NT2/D1 (cell line): ENCODE data around the gene XCR1.

Experiments
- DNase-seq: peaks from one replicate; pipeline ENCODE4 v3.0.0-alpha.2; 2011; ENCODE audit warnings: low read depth, low spot score
- H3K27me3 ChIP-seq: 2 replicates; pipeline ENCODE4 v1.6.0; 2011; ENCODE audit warnings: mild to moderate bottlenecking; ENCODE audit not compliant: insufficient read length, insufficient read depth
- H3K36me3 ChIP-seq: 2 replicates; pipeline ENCODE4 v1.6.1; 2011; ENCODE audit warnings: mild to moderate bottlenecking, low read length, mixed read lengths; ENCODE audit not compliant: insufficient read depth, insufficient read length
- H3K4me1 ChIP-seq: 2 replicates; pipeline ENCODE4 v1.5.1; 2011; ENCODE audit not compliant: insufficient read depth, insufficient read length
- H3K4me3 ChIP-seq: 2 replicates; pipeline ENCODE4 v1.5.1; 2011; ENCODE audit warnings: low read depth; ENCODE audit not compliant: insufficient read length
- H3K9ac ChIP-seq: 2 replicates; pipeline ENCODE4 v1.6.0; 2011; ENCODE audit warnings: low read depth; ENCODE audit not compliant: insufficient read length
- H3K9me3 ChIP-seq: 2 replicates; pipeline ENCODE4 v1.5.1; 2011; ENCODE audit warnings: mild to moderate bottlenecking, low read length; ENCODE audit not compliant: insufficient read depth
- SUZ12 ChIP-seq: IDR thresholded peaks from 2 replicates; pipeline ENCODE4 v1.6.1; 2011; ENCODE audit not compliant: insufficient read length, insufficient read depth; ENCODE audit errors: extremely low read depth
- YY1 ChIP-seq: IDR thresholded peaks from 2 replicates; pipeline ENCODE4 v1.6.1; 2011; ENCODE audit not compliant: insufficient read length, insufficient read depth
- ZNF274 ChIP-seq: IDR thresholded peaks from 2 replicates; pipeline ENCODE4 v1.6.1; 2011; ENCODE audit warnings: mild to moderate bottlenecking, low read depth, low read length

The XCR1 gene

DNA sequence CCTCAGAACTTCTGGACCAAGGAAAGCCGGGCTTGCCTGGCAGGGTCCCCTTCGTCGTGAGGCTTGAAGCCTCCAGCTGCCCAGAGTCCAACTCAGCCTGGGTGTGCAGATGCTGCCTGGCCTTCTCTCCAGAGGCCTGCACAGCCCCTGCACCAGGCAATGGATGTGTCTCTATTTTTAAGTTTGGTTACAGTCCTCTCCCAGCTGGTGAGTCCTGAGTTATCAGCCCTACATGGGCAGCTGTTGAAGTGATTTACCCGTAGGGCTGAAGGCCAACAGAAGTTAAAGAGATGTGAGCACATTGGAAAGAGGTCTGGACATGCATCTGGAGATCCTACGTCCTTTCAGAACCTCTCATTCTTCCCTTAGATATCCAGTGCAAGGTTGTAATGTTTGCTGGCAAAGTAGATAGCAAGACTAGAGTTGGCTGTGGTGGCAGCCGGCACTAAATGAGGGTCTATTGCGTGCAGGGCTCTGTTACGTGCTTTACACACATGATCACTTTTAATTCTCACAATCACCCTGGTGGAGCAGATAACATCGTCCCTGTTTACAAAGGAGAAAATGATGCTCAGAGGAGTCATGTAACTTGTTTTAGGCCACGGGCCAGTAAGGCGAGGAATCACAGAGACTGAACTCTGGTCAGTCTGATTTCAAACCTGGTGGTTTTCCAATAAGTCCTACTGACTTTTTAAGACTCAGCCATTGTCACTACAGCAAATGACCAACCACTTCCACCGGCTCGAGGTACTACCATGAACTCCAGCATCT lies 41.6 kb downstream of the XCR1 start:
- Histone ChIP-seq H3K9me3 (no peaks in the 10 kb centered on the region), H3K4me1 (peaks cover 7% of the 10 kb centered on the region), H3K27me3 (no peaks in the 10 kb centered on the region), H3K4me3 (no peak overlapping the region), H3K36me3 (peaks cover 37% of the 10 kb centered on the region), H3K9ac (no peak overlapping the region)
- no peak for TF ChIP-seq ZNF274
- TF ChIP-seq YY1 = no peak
- no peak for TF ChIP-seq SUZ12
- DNase-seq = no peak

DNA sequence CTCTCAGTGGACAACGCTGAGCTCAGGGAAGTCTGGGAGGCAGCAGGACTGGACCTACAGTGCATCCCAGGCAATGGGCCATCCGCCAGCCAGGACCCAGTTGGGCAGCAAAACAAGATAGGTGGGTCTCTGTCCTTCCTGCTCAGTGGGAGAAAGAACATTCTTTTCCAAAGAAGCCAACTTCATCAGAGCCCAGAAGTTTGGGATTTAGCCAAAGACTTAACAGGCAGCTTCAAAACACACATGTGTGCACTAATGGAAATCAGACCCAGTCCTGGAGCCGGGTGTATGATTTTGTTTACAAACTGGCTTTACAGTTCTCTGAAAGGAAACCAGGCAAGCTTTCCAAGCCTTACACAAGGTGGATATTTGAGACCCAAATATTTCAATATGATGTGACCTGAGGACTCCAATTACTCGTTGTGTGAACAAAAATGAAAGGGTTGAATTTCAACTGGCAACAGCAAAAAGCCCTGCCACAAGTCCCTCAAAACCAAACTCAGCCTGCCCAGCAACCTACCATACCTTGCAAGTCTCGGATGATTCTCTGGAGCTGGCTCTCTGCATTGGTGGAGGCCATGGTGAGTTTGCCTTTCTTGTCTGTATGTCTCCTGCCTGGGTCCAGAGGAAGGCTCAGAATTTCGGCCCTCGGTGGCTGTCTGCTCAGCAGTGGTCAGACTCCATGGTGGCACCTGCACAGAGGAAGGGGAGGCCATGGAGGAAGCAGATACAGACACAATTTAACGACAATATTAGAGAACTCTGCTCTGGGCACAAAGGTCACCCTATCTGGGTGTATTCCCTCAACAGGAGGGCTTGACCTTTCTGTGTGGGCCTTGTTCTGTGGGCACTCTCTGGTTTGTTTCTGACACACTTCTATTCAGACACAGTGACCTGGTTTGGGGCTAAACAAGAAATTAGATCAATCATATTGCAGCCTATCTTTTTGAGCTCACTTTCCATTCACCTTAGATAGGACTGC lies 42.7 kb downstream of the XCR1 start:
- TF ChIP-seq YY1 (no peak), SUZ12 (no peak), ZNF274 (no peak)
- H3K9ac ChIP-seq = no peak overlapping the region
- H3K4me1 ChIP-seq = peaks cover 5% of the 10 kb centered on the region
- H3K36me3 ChIP-seq = peaks cover 44% of the 10 kb centered on the region
- H3K4me3 ChIP-seq = no peak overlapping the region
- H3K9me3 ChIP-seq = no peaks in the 10 kb centered on the region
- no peaks in the 10 kb centered on the region for H3K27me3 ChIP-seq
- no peak for DNase-seq

DNA sequence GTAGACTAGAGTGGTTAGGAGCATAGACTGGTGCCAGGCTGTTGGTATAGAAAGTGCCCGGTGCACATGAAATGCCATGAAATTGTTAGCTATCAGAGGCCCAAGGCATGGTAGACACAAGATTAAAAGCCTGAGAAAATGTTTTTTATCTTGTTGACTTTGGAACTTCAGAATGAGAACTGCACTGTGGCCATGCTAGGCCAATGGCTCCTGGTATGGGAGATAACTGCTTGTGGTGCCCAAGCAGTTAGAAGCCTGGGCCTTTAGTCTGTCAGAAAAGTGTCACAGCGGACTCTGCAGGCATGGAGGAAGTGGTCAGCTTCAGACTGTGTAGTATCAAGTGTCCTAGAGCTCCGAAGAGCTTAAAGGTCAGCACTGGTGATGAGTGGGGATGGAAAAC lies 43.5 kb downstream of the XCR1 start:
- TF ChIP-seq SUZ12 (no peak), ZNF274 (no peak), YY1 (no peak)
- Histone ChIP-seq H3K4me3 (no peak overlapping the region), H3K9ac (no peak overlapping the region), H3K36me3 (peaks cover 50% of the 10 kb centered on the region), H3K9me3 (no peaks in the 10 kb centered on the region), H3K27me3 (no peaks in the 10 kb centered on the region), H3K4me1 (peaks cover 5% of the 10 kb centered on the region)
- DNase-seq = no peak

DNA sequence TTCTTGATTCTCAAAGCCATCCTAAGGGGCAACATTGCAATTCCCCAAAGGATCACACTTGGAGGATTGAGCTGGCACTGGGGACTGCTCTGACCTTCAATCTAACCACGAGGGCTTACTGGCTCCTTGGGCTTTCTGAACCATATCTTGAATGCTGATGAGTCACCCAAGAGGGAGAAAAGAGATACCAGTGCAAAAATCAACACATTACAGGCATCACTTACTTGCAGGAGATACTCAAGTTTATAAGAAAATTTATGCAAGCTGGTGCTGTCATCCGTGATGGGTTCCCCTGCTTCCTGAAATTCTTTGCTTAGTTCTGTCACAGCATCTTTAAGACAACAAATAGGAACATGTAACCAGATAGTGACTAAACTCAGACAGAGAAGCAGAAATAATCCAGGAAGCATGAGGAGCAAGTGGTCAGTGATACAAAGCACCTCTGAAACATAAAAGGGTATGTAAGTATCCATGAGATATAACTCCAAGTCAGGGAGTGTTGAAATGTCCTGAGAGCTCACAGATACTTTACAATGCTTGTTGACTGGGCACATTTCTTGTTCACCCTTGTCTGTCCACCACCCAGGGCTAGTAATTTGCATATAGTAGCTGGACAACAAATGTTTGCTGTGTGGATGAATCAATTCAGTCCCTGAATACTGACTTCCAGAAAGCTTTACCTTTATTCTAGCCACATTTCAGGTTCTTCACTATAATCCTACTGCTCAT lies 45.8 kb downstream of the XCR1 start:
- no peaks in the 10 kb centered on the region for H3K27me3 ChIP-seq
- no peak overlapping the region for H3K4me3 ChIP-seq
- peaks cover 67% of the 10 kb centered on the region for H3K36me3 ChIP-seq
- H3K4me1 ChIP-seq = no peaks in the 10 kb centered on the region
- TF ChIP-seq ZNF274 (no peak), YY1 (no peak), SUZ12 (no peak)
- no peak for DNase-seq
- no peaks in the 10 kb centered on the region for H3K9me3 ChIP-seq
- no peak overlapping the region for H3K9ac ChIP-seq

DNA sequence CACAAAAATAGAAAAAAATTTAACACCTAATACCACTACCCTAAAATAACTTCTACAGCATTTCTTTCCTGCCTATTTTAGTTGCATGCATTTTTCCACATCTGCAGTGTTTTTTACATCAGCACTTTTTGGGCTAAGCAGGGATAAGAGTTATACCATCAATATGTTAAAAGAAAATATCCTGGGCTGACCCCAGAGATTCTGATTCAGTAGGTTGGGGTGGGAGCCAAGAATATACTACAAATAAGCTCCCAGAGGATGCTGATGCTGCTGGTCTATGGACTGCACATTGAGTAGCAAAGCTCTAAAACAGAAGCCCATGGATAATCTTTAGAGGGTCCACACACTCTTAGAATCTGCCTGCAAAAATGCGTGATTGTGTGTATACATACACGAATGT lies 46.5 kb downstream of the XCR1 start:
- DNase-seq = no peak
- Histone ChIP-seq H3K4me1 (no peaks in the 10 kb centered on the region), H3K9ac (no peak overlapping the region), H3K9me3 (no peaks in the 10 kb centered on the region), H3K27me3 (no peaks in the 10 kb centered on the region), H3K4me3 (no peak overlapping the region), H3K36me3 (peaks cover 67% of the 10 kb centered on the region)
- TF ChIP-seq ZNF274 (no peak), SUZ12 (no peak), YY1 (no peak)

DNA sequence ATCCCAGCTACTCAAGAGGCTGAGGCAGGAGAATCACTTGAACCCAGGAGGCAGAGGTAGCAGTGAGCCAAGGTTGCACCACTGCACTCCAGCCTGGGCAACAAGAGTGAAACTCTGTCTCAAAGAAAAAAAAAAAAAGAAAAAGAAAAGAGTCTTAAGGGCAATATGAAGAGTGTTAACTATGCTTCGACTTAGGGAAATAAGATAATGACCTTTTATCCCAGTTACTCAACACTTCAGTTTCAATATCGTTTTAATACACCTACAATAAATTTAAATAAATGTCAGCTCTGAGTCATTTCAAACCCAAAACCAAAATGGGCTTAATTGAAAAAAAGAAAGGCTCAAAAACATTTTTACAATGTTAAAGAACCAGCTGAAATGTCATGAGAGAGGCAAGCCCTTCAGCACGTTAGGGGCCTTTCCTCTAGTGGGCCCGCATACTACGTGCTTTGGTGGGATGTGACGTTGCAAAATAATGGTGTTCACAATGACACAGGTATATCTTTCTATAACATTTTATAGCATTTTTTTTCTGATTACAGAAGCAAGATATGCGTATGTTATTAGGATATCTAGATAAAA lies 47.0 kb downstream of the XCR1 start:
- no peaks in the 10 kb centered on the region for H3K4me1 ChIP-seq
- no peaks in the 10 kb centered on the region for H3K27me3 ChIP-seq
- no peak for TF ChIP-seq ZNF274
- no peak for TF ChIP-seq SUZ12
- no peak for TF ChIP-seq YY1
- no peaks in the 10 kb centered on the region for H3K9me3 ChIP-seq
- no peak overlapping the region for H3K4me3 ChIP-seq
- peaks cover 70% of the 10 kb centered on the region for H3K36me3 ChIP-seq
- no peak overlapping the region for H3K9ac ChIP-seq
- DNase-seq = no peak
